Effector memory CD8-positive, alpha-beta T cell (primary cell): ENCODE results near the gene TMCO4.

Source experiments
- ATAC-seq: fragments of 150-1000 bp; cut with Tn5 transposase; replicated peaks from 2 replicates; pipeline ENCODE4 v1.10.0; 2021; ENCODE audit warnings: mild to moderate bottlenecking, moderate library complexity
- DNase-seq, 3 experiments: peaks; one replicate each; pipeline ENCODE4 v3.0.0; 2021
- H3K27ac Mint-ChIP-seq, 2 donors: one replicate each; pipeline ENCODE4 v1.8.0; 2022; ENCODE audit warnings: mild to moderate bottlenecking in 2 of 2, mixed read lengths in 2 of 2, moderate library complexity in 2 of 2
- H3K27me3 Mint-ChIP-seq, 2 donors: one replicate each; pipeline ENCODE4 v1.8.0; 2022; ENCODE audit warnings: mixed read lengths in 2 of 2
- H3K36me3 Mint-ChIP-seq: one replicate; pipeline ENCODE4 v1.8.0; 2022; ENCODE audit warnings: mild to moderate bottlenecking, moderate library complexity, mixed read lengths; ENCODE audit not compliant: insufficient read depth
- H3K4me1 Mint-ChIP-seq, 2 donors: one replicate each; pipeline ENCODE4 v1.8.0; 2022; ENCODE audit warnings: low read depth in 2 of 2, mixed read lengths in 2 of 2
- H3K4me3 Mint-ChIP-seq, 2 donors: one replicate each; pipeline ENCODE4 v1.8.0; 2022; ENCODE audit warnings: mild to moderate bottlenecking in 2 of 2, mixed read lengths in 2 of 2, moderate library complexity in 2 of 2
- H3K9me3 Mint-ChIP-seq, 2 donors: one replicate each; pipeline ENCODE4 v1.8.0; 2022; ENCODE audit warnings: mixed read lengths in 2 of 2

The TMCO4 gene

DNA sequence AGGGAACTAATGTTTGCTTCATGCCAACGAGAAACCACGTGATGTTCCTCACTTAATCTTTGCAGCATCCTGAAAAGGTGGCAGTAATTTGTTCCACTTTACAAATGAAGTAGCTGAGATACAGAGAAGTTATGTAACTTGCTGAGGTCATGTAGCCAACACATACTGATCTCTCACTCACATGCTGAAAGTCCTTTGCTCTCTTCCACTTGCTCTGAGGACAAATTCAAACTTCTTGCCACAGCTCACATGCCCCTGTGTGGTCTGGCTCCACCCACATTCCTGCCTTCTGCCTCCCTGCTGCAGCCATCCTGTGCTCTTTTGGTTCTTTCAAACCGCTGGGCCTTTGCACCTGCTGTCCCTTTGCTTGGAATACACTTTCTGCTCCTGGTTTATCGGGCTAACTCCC is 55.4 kb downstream of the TMCO4 start:
- H3K27me3 Mint-ChIP-seq = no peaks in the 10 kb centered on the region
- no peak for ATAC-seq
- H3K36me3 Mint-ChIP-seq = peaks cover 30% of the 10 kb centered on the region
- H3K9me3 Mint-ChIP-seq = no peaks in the 10 kb centered on the region
- peak overlapping the region in 1 of 2 donors; percentile 20 for H3K27ac Mint-ChIP-seq
- DNase-seq = no peak
- H3K4me3 Mint-ChIP-seq = no peak overlapping the region
- no peaks in the 10 kb centered on the region for H3K4me1 Mint-ChIP-seq

GRCh38 chr1:19743793-19744192 is 55.9 kb downstream of the TMCO4 start:
- Mint-ChIP-seq H3K27ac (no peak overlapping the region), H3K4me3 (no peak overlapping the region), H3K36me3 (peaks cover 30% of the 10 kb centered on the region), H3K27me3 (no peaks in the 10 kb centered on the region), H3K9me3 (no peaks in the 10 kb centered on the region), H3K4me1 (no peaks in the 10 kb centered on the region)
- ATAC-seq (no peak), DNase-seq (no peak)

DNA sequence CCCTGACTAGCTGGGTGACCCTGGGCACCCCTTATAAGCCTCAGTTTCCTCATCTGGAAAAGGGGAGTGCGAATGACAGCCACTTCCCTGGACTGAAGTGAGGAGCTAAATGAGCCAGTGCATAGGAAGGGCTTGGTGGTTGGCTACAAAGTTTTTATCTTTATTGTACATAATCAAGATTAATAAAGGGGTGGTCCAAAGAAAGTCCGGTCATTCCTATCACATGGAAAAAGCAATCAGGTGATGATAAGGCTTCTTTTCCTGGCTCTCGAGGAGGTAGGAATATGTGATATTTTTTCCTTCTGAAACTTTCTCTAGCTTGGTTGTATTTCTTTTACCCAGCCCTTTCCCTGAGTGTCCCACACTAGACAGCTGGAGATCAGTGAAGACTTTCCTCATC is 56.5 kb downstream of the TMCO4 start:
- Mint-ChIP-seq H3K4me3 (no peak overlapping the region), H3K27me3 (no peaks in the 10 kb centered on the region), H3K4me1 (no peaks in the 10 kb centered on the region), H3K27ac (no peak overlapping the region), H3K9me3 (no peaks in the 10 kb centered on the region), H3K36me3 (peaks cover 30% of the 10 kb centered on the region)
- DNase-seq (no peak), ATAC-seq (no peak)

DNA sequence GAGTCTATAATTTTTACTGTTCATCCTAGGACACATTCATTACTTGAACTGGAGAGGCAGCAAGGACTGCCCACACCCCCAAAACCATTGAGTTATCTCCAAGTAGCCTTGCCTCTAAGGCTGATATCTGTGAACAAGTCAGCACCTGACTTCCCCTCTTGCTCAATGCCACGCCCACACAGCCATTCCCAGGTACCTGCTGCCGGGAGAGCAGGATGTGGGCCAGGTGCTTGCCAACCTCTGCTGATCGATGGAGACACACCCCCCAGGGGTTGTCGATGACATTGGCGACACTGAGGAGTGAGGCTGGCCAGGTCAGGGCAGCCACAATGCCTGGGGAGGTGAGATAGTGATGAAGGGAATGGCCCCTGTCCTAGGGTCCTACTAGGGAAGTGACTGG is 60.1 kb downstream of the TMCO4 start:
- Mint-ChIP-seq H3K27ac (no peak overlapping the region), H3K27me3 (no peaks in the 10 kb centered on the region), H3K4me1 (no peaks in the 10 kb centered on the region), H3K9me3 (no peaks in the 10 kb centered on the region), H3K4me3 (no peak overlapping the region), H3K36me3 (peaks cover 20% of the 10 kb centered on the region)
- DNase-seq = no peak
- ATAC-seq = no peak

- peaks cover 23% of the 10 kb centered on the region for H3K36me3 Mint-ChIP-seq
- ATAC-seq (no peak), DNase-seq (no peak)
- H3K27me3 Mint-ChIP-seq = no peaks in the 10 kb centered on the region
- no peaks in the 10 kb centered on the region for H3K4me1 Mint-ChIP-seq
- no peak overlapping the region for H3K4me3 Mint-ChIP-seq
- H3K27ac Mint-ChIP-seq = no peak overlapping the region
- no peaks in the 10 kb centered on the region for H3K9me3 Mint-ChIP-seq
These were observed 61.0 kb downstream of the TMCO4 start for GRCh38 chr1:19738669-19739068.

GRCh38 chr1:19738076-19738475 is 61.6 kb downstream of the TMCO4 start:
- no peak overlapping the region for H3K27ac Mint-ChIP-seq
- no peaks in the 10 kb centered on the region for H3K4me1 Mint-ChIP-seq
- H3K36me3 Mint-ChIP-seq = peaks cover 17% of the 10 kb centered on the region
- no peak overlapping the region for H3K4me3 Mint-ChIP-seq
- ATAC-seq (no peak), DNase-seq (no peak)
- no peaks in the 10 kb centered on the region for H3K27me3 Mint-ChIP-seq
- H3K9me3 Mint-ChIP-seq = no peaks in the 10 kb centered on the region

- Mint-ChIP-seq H3K4me1 (no peaks in the 10 kb centered on the region), H3K36me3 (peaks cover 19% of the 10 kb centered on the region), H3K4me3 (no peak overlapping the region), H3K9me3 (no peaks in the 10 kb centered on the region), H3K27ac (no peak overlapping the region), H3K27me3 (no peaks in the 10 kb centered on the region)
- ATAC-seq (no peak), DNase-seq (no peak)
These were observed 62.5 kb downstream of the TMCO4 start for GRCh38 chr1:19737104-19737825.

DNA sequence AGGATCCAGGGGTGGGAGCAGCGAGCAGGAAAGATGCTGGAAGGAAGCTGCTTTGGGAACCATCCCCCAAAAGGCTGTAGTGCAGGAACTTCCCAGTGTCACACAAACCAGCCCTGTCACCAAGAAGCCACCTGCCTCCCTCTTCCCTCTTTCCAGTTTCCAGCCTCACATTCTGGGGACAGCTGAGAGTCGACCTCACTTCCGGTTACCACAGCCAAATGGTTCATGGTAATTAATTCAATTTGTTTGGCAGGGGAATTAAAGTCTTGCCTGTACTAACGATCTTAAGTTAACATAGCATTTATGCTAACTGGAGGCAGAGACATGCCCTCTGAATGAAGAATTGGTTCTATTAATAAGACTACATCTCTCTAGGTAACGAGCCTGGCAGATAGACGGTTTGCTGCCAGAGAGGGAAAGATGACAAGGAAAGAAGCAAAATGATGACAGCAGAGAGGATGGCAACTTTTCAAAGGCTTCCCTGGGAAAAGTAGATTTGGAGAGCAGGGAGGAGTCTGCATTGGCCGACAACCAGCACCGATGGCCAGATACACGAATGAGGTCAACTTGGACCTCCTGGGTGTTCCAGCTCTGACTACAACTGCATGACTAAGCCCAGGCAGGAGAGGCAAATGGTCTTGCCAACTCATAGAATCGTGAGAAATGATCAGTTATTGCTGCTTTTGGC is 64.1 kb downstream of the TMCO4 start:
- Mint-ChIP-seq H3K36me3 (peaks cover 22% of the 10 kb centered on the region), H3K4me1 (no peaks in the 10 kb centered on the region)

GRCh38 chr1:19734472-19734999 is 65.2 kb downstream of the TMCO4 start:
- H3K36me3 Mint-ChIP-seq = peaks cover 19% of the 10 kb centered on the region
- ATAC-seq = no peak
- DNase-seq = no peak
- peaks cover 3 to 7% of the 10 kb centered on the region in 2 donors for H3K9me3 Mint-ChIP-seq
- H3K27me3 Mint-ChIP-seq = no peaks in the 10 kb centered on the region
- H3K27ac Mint-ChIP-seq = no peak overlapping the region
- no peaks in the 10 kb centered on the region for H3K4me1 Mint-ChIP-seq
- no peak overlapping the region for H3K4me3 Mint-ChIP-seq

More for the DNA sequence above, 64.1 kb downstream of the TMCO4 start:
- no peak overlapping the region for H3K4me3 Mint-ChIP-seq
- DNase-seq (no peak), ATAC-seq (no peak)
- H3K27ac Mint-ChIP-seq = peak overlapping the region in 1 of 2 donors; percentile 3
- peaks cover 3% of the 10 kb centered on the region in 2 donors for H3K9me3 Mint-ChIP-seq
- no peaks in the 10 kb centered on the region for H3K27me3 Mint-ChIP-seq

DNA sequence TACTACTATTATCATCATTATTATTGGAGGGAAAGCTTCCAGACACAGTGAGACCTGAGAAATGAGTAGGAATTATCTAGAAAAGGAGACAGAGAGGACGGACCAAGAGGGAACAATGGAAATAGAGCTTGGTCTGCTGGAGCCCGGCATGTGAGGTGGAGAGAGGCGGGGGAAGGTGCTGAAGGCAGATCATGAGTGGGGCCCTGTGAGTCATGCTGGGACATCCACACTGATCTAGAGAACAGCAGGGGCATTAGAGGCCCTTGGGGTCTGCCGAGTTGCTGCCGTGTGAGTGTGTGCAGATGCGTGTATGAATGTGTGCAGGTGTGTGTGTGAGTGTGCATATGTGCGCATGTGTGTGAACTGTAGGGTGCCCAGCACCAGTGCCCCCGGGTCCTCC is 65.7 kb downstream of the TMCO4 start:
- ATAC-seq (no peak), DNase-seq (no peak)
- no peak overlapping the region for H3K4me3 Mint-ChIP-seq
- H3K36me3 Mint-ChIP-seq = peaks cover 19% of the 10 kb centered on the region
- no peaks in the 10 kb centered on the region for H3K4me1 Mint-ChIP-seq
- H3K9me3 Mint-ChIP-seq = peaks cover 3 to 7% of the 10 kb centered on the region in 2 donors
- no peak overlapping the region for H3K27ac Mint-ChIP-seq
- no peaks in the 10 kb centered on the region for H3K27me3 Mint-ChIP-seq

DNA sequence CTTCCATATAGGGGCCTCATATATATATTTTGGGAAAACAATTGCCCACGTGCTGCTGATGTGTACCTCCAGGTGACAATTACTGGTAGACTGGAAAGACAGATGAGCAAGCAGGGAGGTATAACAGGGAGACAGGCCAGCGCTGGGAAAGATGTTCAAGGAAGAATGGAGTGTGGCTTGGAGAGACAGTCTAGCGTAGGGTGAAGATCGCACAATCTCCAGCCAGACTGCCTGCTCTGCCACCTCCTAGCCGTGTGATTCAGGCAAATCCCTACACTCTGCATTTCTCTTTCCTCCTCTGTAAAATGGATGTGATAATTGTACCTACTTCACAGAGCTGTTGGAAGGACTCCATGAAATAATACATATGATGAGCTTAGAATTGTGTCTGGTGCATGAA is 66.1 kb downstream of the TMCO4 start:
- Mint-ChIP-seq H3K4me1 (no peaks in the 10 kb centered on the region), H3K4me3 (no peak overlapping the region), H3K27me3 (no peaks in the 10 kb centered on the region), H3K36me3 (peaks cover 19% of the 10 kb centered on the region), H3K27ac (peak overlapping the region in 1 of 2 donors; percentile 49), H3K9me3 (peaks cover 3 to 7% of the 10 kb centered on the region in 2 donors)
- ATAC-seq (no peak), DNase-seq (no peak)

DNA sequence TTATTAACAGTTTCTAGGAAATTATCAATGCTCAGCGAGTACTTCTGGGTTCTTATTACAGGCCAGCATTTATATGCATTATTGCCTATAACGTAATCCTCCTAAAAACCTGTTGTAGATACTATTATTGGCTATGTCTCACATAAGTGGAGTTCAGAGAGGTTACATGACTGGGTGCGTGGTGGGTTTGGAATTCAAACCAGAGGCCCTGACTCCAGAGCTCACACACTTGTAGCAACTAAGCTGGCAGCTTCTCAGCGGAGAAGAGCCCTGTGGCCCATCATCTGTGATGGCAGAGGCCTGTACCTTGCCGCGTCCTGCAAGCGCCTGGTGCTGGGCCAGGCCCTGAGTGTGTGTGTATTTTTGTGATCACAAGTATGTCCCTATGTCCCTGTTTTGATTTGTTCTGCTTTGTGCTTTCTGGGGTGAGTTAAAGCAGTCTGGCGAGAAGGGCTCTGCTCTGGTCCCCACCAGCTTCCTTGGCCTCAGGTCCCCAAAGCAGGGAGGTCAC is 68.3 kb downstream of the TMCO4 start:
- Mint-ChIP-seq H3K27ac (no peak overlapping the region), H3K4me1 (no peaks in the 10 kb centered on the region), H3K36me3 (peaks cover 15% of the 10 kb centered on the region), H3K4me3 (no peak overlapping the region), H3K27me3 (no peaks in the 10 kb centered on the region), H3K9me3 (peaks cover 3 to 7% of the 10 kb centered on the region in 2 donors)
- DNase-seq (no peak), ATAC-seq (no peak)

DNA sequence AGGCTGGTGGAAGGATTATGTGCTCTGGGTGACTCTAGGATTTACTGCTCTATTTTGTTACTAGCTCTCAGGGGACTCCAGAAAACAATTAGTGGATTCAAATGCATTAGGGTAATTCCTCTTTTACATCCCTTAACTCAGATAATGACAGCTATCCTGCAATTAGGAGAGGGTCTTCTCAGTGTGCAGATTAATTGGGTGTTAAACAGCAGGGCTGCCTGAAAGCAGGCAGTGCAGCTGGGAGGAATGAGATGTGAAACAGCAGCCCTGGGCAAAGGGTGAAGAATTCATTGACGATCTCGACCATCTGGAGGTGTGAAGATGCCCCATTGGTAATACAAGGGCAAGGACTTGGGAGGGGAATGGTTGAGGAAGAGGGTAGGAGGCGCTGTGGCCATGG is 68.9 kb downstream of the TMCO4 start:
- Mint-ChIP-seq H3K27ac (no peak overlapping the region), H3K4me1 (no peaks in the 10 kb centered on the region), H3K9me3 (peaks cover 3 to 7% of the 10 kb centered on the region in 2 donors), H3K27me3 (no peaks in the 10 kb centered on the region), H3K4me3 (no peak overlapping the region), H3K36me3 (peaks cover 14% of the 10 kb centered on the region)
- DNase-seq = no peak
- ATAC-seq = no peak

GRCh38 chr1:19730232-19730631 is 69.5 kb downstream of the TMCO4 start:
- H3K9me3 Mint-ChIP-seq = peaks cover 3 to 7% of the 10 kb centered on the region in 2 donors
- no peaks in the 10 kb centered on the region for H3K4me1 Mint-ChIP-seq
- DNase-seq (no peak), ATAC-seq (no peak)
- H3K27me3 Mint-ChIP-seq = no peaks in the 10 kb centered on the region
- H3K27ac Mint-ChIP-seq = no peak overlapping the region
- H3K36me3 Mint-ChIP-seq = peaks cover 17% of the 10 kb centered on the region
- H3K4me3 Mint-ChIP-seq = no peak overlapping the region
